ENCODE data around the gene TXN.

- TF ChIP-seq CTCF (IDR thresholded peaks at IDR 0.05; ENCODE audit: low read depth, low read length), result no peak
- no peak for TF ChIP-seq POLR2A (IDR thresholded peaks at IDR 0.05; ENCODE audit: extremely low read depth, insufficient read length)
These were observed 21.9 kb upstream of the TXN start for GRCh38 chr9:110278080-110278707.
